ELF-1 (cell line): ENCODE measurements around the gene FOXL3.
"Not testable (repeated sequence)": the region's sequence is repeated elsewhere in the genome, so short reads cannot be mapped to it uniquely, and the experiment has no call there.

Experiments used
- DNase-seq: peaks from one replicate; pipeline ENCODE4 v3.0.0-alpha.2; 2016; ENCODE audit warnings: low read depth, low spot score

The FOXL3 gene

DNA sequence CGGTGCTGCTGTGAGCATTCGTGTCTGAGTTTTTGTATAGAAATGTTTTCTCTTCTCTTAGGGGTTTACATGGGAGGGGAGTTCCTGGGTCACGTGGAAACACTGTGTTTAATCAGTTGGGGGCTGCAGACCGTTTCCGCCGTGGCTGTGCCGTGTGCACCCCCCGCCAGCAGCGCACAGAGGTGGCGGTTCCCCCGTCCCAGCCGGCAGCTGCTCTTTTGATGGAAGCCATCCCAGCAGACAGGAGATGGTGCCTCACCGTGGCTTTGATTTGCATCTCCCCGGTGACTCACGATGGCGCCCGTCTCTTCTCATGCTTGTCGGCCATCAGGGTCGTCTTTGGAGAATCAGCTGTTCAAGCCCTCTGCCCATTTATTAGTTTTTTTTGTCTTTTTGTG is 34.9 kb upstream of the FOXL3 start:
- no peak for DNase-seq

DNA sequence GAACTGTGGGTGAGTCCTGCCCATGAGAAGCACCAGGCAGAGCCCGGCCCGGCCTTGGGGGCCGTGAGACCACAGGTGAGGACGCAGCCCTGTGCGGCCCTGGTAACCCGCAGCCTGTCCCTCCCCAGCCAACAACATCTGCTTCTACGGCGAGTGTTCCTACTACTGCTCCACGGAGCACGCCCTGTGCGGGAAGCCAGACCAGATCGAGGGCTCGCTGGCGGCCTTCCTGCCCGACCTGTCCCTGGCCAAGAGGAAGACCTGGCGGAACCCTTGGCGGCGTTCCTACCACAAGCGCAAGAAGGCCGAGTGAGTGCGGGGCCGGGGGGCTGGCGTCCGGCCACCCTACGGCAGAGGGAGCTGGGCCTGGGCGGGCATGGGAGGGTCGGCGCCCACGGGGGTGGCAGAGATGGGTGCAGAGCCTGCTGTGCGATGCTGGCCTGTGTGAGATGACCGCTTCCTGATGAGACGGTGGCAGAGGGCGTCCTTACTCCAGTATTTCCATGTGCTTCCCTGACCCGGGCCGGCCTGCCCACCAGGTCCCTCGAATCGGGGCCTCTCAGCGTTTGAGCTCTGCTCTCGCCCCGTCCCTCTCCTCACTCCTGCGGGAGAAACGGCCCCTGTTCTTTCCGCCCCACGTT is 34.1 kb upstream of the FOXL3 start:
- no peak for DNase-seq

DNA sequence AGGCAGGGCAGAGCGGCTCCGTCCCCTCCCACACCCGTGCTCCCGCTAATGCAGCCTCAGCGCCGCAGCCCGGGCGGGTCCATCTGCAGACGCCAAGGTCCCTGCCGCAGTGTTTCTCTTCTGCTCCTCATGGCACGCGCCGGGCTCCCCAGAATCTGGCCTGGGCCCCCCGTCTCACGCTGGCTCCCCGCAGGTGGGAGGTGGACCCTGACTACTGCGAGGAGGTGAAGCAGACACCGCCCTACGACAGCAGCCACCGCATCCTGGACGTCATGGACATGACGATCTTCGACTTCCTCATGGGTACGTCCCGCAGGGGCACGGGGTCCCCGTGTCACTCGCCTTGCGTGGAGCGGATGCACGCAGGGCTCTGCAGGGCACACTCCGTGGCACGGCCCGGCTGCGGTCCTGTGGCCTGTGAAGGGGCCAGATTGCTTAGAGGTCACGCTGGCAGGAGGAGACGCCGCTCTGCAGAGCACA is 33.5 kb upstream of the FOXL3 start:
- DNase-seq: no peak

DNA sequence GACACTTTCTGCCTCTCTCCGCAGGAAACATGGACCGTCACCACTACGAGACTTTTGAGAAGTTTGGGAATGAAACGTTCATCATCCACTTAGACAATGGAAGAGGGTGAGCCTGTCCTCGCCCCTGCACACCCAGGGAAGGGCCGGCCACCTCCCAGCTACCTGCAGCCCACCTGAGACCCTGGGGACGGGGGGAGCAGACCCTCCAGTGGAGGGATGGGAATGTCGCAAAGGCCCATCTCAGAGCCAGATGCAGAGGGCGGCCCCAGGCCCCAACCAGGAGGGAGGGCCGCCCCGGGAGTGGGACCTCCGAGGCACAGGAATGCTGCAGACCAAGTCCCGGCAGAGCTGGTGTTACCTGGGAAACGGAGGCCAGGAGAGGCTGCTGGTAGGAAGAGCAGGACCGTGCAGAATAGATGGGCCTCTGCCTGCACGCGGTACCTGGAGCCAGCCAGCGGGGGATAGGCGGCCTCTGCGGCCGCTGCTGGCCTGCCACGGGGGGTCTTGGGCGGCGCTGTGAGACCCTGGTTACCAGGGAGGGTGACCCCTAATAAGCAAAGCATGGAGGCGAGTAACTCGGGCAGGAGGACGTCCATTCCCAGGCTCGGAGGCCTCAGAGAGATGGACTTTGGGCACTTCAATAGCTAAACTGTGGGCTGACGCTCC is 32.9 kb upstream of the FOXL3 start:
- DNase-seq: no peak

DNA sequence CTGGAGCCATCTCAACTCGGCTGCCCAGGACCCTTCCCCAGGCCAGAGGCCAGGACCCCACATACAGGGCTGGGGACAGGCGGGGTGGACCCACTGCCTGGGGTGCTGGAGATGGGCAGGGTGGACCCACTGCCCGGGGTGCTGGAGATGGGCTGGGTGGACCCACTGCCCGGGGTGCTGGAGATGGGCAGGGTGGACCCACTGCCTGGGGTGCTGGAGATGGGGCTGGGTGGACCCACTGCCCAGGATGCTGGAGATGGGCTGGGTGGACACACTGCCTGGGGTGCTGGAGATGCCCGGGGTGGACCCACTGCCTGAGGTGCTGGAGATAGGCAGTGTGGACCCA is 32.4 kb upstream of the FOXL3 start:
- no peak for DNase-seq

DNA sequence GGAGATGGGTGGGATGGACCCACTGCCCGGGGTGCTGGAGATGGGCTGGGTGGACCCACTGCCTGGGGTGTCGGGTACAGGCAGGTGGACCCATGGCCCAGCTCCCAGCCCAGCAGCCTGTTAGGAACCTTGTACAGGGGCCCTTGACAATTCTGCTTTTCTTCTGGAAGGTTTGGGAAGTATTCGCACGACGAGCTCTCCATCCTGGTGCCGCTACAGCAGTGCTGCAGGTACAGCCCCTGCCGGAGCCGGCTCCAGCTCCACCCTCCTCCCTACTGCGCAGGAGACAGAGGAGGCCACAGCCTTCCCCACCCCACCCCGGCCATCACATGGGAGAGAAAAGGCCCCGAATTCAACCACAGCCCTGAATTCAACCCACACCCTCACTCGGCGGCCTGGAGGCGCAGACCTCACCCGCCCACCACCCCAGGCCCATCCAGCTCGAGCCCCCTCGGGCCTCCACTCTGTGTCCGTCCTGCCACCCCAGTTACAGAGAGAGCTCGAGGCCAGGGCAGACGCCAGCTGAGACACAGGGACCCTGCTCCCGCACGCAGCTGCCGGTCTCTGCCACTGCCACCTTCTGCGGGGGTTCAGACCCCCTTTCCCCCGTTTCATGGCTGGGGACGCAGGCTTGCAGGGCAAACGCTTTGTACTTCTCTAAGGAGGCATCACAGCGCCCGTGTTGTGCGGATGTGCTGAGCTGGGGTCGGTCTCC is 31.3 kb upstream of the FOXL3 start:
- no peak for DNase-seq

DNA sequence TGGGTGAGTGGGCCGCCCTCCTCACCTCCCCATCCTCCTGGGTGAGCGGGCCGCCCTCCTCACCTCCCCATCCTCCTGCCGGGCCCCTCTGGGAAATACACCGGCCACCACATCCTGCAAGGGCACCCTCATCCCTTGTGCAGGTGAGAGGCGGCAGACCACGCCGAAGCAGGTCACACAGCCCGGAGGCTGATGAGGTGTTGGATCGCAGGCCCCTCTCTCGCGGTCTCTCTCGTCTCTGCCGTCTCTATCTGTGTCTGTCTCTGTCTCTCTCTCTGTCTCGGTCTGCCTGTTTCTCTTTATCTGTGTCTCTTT is 30.8 kb upstream of the FOXL3 start:
- no peak for DNase-seq

DNA sequence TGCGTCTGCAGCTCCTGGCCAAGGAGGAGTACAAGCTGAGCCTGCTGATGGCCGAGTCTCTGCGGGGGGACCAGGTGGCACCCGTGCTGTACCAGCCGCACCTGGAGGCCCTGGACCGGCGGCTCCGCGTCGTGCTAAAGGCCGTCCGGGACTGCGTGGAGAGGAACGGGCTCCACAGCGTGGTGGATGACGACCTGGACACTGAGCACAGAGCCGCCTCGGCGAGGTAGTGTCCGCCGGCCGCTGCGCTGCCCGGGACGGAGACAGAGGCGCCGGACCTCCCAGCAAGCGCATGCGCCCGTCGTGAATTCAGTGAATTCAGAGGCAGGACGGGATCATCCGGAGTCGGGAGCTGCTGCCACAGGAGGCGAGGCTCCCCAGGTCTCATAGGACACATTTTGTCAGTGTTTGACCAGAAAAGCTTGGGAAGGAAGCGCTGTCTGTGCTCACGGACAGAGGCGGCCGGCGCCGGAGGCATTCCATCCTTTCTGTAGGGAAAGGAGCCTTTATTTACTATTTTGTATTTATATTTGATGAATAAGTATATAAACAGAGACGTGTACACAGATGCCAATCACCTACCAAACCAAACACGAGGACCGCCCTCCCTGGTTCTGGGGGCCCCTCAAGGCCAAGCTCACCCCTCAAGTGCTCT is 30.1 kb upstream of the FOXL3 start:
- DNase-seq: no peak

DNA sequence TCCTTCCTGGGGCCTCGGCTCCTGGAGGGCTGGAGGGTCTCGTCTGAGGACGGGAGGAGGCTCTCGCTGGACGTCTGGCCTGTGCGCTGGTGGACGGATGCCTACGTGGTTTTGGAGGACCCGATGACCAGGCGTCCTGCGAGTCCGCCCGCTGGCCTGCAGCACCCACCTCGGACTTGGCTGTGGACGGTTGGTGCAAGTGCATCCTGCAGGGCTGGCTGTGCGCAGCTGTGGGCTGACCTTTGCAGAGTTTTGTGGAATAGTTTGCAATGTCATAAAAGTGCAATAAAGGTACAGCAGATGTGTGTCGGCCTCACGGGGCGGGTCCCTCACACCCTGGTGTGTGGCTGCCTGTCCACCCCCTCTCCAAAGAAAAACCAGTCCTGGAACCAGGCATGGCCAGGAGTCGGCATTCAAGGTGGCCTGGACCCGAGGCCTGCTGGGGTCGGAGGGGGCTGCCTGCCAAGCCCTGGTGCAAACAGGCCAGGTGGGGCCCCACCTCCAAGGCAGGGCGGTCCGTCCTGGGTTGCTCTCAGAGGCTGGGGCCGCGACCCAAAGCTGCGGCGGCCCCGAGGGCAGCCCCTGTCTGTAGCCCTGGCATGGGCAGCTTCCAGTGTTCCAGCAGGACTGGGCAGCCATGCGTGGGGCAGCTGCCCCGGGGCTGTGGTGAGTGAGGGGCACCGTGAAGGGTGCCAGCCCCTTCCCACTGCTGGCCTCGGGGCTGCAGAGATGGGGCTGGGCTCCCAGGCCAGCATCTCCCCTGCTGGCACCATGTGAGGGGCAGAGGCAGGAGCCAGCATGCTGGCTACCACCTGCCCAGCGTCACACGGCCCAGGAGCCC is 29.3 kb upstream of the FOXL3 start:
- no peak for DNase-seq

DNA sequence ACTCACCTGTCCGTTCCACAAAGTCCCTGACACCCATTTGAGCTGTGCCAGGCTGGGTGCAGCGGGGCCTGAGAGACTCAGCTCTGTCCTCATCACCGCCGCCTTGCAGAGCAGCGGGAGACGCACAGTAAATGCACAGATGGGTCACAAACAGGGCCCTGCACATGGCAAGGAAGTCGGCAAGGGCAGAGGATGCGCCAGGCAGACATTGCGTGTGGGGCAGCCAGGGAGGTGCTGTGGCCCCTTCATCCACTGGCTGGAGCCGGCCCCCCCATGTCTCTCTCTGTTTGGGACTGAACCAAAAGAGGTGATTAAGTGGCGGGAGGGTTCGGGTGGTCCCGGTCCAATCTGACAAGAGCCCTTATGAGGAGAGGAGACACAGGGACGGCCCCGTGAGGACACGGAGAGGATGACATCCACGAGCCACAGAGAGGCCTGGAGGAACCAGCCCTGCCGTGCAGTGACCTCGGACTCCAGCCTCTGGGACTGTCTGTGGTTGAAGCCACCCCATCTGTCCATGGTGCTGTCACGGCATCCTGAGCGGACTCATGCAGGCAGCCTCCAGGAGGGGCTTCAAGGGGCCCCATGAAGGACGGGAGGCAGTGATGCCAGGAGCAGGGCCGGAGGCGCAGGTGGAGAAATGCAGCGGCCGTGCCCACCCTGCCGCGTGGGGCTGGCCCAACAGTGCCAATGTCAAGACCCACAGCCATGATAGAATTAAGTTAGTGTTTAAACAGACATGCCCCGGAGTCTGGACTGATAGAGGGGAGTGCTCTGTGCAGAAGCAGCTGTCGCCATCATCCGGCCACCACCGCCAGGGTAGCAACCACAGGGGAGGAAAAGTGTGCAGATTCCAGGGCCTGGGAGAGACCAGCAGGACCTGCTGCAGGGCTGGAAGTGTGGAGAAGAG is 28.4 kb upstream of the FOXL3 start:
- DNase-seq: no peak

DNA sequence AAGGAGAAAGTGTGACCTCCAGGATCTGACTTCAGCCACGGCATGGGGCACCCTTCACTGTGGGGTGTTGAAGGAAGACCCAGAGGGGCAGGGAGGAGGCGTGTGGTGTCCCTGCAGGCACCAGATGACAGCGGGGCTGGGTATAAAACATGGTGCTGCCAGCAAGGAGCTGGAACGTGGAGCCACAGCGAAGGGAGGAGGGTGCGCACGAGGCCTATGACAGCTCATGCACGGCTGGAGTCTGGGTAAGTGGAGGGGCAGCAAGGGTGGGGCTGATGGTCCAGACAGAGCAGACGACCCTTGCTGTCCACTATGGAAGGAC is 27.8 kb upstream of the FOXL3 start:
- DNase-seq: no peak

DNA sequence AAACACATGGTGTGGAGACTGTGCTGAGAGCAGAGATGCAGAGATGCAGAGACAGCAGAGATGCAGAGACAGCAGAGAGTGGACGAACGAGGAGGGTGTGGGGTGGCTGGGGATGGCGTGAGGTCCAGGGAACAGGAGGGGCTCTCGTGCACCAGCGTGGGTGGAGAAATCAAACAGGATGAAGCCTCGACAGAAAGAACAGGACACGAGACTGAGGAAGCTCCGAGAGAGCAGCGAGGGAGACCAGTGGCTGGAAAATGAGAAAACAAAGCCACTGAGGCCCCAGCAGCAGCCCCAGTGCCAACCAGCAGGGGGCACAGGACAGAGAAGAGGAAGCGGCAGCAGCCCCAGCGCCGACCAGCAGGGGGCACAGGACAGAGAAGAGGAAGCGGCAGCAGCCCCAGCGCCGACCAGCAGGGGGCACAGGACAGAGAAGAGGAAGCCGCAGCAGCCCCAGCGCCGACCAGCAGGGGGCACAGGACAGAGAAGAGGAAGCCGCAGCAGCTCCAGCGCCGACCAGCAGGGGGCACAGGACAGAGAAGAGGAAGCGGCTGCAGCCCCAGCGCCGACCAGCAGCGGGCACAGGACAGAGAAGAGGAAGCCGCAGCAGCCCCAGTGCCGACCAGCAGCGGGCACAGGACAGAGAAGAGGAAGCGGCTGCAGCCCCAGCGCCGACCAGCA is 27.2 kb upstream of the FOXL3 start:
- not testable (repeated sequence) for DNase-seq

DNA sequence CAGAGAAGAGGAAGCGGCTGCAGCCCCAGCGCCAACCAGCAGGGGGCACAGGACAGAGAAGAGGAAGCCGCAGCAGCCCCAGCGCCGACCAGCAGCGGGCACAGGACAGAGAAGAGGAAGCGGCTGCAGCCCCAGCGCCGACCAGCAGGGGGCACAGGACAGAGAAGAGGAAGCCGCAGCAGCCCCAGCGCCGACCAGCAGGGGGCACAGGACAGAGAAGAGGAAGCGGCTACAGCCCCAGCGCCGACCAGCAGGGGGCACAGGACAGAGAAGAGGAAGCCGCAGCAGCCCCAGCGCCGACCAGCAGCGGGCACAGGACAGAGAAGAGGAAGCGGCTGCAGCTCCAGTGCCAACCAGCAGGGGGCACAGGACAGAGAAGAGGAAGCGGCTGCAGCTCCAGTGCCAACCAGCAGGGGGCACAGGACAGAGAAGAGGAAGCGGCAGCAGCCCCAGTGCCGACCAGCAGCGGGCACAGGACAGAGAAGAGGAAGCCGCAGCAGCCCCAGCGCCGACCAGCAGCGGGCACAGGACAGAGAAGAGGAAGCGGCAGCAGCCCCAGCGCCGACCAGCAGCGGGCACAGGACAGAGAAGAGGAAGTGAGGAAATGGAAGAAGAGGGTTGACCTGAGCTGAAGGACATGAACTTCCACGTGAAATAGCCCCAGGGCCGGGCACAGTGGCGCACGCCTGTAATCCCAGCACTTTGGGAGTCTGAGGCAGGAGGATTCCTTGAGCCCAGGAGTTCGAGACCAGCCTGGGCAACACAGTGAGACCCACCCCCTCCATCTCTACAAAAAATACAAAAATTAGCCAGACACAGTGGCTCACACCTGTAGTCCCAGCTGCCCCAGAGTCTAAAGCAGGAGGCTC is 26.3 kb upstream of the FOXL3 start:
- DNase-seq: peak; percentile 18

DNA sequence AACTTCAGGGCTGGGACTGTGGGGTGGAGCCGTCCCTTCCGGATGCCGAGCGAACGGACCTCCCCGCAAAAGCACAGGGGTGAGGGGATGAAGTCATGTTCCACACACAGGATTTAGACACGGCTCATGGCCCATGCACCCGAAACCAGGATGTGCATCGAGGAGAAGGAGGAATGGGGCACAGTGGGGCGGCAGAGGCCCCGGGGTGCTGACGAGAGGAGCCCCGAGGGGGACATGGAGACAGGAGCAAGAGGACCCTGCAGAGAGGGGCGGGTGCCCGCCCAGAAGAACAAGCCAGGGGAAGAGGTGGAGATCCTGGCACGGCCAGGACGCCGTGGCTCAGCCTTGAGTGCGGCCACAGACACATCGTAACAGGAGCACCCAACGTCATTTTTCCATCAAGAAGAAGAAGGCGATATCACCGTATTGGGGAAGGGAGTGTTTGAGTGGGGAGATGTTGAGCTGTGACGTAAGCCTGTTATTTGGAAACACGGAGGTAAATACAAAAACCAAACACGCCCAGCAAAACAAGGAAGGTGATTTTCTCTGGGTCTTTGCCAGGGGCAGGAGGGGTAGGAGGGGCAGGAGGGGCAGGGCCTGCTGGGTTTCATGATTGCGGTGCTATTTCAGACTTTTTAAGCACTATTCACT is 25.3 kb upstream of the FOXL3 start:
- no peak for DNase-seq

DNA sequence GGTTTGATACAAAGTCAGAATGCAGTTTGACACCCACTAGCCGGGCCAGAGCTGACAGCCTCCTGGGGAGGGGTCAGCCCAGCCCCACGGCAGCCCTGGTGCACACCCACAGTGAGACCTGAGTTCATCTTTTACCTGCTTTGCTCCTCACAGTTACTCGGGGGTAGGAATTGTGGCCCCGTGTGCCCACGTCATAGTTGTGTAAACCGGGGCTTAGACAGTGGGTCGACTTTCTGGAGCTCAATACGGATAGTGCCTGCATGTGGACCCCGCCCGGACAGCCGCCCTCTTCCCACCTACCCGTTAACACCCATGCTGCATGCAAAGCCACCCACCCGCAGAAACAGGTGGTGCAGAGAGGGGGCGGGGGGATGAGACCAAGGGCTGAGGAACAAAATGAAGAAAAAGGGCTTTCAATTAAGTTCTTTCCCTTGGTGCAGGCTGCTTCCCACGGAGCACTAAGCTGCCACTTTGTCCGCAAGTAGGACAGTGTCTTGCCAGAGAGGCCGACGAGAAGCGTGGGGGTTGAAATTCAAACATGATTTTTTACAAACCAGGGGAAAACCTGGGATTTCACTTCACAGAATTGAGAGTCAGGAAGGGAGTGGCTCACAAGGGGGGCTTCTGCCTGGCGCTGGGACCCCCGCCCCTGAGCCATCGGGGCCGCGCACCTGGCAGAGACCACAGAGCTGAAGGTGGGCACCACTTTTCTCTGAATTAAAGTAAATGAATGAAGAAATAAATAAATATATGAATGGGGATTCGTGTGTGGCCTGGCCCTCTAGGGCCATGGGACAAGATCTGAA is 24.6 kb upstream of the FOXL3 start:
- no peak for DNase-seq

DNA sequence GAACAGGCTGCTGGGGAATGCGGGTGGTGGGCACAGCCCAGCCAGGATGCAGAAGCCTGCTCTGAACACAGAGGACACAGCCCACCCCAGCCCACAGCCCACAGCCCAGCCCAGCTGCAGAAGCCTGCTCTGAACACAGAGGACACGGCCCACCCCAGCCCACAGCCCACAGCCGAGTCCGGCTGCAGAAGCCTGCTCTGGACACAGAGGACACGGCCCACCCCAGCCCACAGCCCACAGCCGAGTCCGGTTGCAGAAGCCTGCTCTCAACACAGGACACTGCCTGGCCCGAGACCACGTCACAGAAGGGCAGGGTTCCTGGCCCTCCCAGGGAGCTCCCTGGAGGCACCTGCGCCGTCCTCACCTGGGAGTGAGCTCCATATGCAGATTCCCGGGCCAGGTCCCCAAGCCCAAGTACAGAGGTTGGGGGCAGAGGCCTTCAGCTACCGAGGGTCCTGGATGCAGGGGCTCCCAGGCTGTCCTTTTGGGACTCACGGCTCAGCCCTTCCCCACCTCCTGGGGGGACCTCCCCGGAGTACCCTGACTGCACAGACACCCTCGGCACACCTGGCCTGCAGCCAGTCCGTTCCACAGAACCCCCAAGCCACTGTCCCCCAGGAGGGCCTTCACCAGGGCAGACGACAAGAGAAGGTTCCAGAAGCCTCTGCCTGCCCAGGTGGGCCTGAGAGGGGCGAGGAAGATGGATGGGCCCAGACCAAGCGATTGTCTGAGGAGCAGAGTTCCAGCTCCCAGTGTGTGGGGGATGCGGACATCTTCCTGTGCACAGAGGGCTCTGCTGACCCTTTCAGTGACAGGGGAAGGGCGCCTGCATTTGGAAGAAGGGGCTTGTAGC is 23.7 kb upstream of the FOXL3 start:
- DNase-seq: no peak
